Measurements from ENCODE around the gene TREX2.

Gene TREX2

DNA sequence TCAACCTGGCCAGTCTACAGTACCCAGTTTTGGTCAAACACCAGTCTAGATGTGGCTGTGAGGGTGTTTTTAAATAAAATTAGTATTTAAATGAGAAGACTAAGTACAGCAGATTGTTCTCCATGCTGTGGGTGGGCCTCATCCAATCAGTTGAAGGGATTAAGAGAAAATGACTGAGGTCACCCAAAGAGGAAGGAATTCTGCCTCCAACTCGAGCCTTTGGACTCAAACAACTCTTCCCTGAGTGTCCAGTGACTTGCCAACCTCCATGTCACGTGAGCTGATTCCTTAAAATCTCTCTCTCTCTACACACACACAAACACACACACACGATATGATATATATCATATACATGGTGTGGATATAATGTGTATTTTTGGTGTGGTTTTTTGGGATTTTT, 10.0 kb downstream of the TREX2 start:
- no peak for DNase-seq (ENCODE audit: low read depth, low spot score)

DNA sequence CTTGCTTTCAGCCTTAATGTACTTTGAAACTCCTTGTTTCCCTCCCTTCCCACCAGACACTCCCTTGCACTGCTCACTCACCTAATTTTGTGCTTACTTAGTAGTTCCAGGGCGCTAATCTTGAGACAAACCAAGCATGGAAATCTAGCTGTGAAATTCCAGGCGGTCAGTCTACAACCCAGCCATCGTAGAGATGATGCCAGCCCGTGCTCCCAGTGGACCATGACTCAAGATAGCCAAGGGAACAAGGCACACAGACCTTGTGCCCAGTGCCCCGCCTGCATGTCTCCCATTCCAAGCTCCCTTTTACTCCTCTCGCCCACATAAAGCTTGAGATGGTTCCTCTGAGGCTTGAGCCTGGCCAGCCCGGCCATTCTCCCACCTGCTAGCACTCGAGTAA, 11.1 kb downstream of the TREX2 start:
- DNase-seq (ENCODE audit: low read depth, low spot score) = no peak

- DNase-seq (ENCODE audit: low read depth, low spot score) = no peak
These were observed 12.0 kb downstream of the TREX2 start for GRCh38 chrX:153433781-153434285.

DNA sequence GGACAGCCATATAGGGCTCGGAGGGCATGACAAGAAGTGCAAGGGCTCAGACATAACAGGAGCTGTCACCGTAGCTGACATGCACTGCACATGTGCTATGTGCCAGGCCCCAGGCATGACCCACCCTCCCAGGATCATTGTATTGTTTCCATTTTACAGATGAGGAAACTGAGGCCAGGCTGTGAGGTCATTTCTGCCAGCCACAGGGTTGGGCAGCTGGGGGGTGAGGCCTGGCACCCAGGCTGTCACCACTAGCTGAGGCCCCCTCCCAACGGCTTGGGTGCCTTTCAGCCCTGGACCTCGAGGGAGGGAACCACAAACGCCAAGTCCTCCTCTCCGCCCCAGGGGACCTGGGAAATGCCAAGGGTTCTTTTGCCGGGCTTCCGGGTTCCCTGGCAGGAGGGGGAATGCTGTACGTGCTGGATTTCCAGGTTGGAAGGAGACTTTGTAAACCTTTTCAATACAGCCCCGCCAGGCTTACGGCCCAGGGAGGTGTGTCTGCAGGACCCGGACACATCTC, 12.6 kb downstream of the TREX2 start:
- no peak for DNase-seq (ENCODE audit: low read depth, low spot score)

DNA sequence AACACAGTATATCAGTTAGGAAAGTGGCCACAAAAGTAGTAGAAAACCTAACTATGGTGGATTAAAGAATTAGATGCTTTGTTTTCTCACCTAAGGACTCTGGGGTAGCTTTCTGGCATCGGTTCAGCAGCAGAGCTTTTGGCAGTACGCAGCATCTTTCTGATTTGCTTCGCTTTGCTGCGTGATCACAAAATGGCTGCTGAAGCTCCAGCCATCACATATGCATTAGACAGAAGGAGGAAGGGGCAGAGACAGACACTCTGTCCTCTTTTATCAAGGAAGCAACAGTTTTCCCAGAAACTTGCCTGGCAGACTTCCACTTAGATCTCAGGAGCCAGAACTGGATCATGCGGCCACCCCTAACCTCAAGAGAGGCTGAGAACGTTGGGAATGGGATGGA, 15.1 kb downstream of the TREX2 start:
- DNase-seq (ENCODE audit: low read depth, low spot score) = no peak

DNA sequence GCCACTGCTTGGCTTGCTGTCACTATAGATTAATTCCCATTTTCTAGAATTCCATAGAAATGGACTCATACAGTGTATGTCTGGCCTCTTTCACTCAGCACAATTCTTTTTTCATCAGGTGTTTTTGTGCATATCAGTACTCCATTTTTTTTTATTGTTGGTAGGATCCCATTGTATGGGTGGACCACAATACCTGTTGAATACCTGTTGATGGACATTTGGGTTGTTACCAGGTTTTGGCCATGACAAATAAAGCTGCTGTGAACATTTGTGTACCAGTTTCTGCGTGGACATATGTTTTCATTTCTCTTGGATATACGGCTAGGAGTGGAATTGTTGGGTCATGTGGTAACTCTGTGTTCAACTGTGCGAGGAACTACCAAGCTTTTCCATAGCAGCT, 19.7 kb downstream of the TREX2 start:
- no peak for DNase-seq (ENCODE audit: low read depth, low spot score)

DNA sequence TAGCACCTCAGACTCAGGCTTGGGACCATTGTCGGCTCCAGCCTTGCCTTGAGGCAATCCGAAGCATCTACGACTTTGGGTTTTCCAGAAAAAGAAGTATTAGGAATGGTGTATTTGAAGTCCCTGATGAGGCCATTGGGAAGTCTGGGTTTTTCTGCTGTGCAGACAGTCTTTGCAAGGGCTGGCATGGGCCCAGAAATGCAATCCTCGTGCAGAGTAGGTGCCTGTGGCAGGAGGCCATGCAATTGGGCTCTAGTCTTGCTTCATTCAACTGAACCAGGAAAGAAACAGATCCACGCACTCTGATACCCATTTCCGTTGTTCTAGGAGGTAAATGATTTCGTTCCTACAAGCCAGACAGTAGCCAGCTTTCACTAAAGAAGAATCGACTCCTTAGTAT, 22.2 kb downstream of the TREX2 start:
- DNase-seq (ENCODE audit: low read depth, low spot score) = no peak

- DNase-seq (ENCODE audit: low read depth, low spot score) = no peak
These were observed 24.0 kb downstream of the TREX2 start for GRCh38 chrX:153421856-153422255.

DNA sequence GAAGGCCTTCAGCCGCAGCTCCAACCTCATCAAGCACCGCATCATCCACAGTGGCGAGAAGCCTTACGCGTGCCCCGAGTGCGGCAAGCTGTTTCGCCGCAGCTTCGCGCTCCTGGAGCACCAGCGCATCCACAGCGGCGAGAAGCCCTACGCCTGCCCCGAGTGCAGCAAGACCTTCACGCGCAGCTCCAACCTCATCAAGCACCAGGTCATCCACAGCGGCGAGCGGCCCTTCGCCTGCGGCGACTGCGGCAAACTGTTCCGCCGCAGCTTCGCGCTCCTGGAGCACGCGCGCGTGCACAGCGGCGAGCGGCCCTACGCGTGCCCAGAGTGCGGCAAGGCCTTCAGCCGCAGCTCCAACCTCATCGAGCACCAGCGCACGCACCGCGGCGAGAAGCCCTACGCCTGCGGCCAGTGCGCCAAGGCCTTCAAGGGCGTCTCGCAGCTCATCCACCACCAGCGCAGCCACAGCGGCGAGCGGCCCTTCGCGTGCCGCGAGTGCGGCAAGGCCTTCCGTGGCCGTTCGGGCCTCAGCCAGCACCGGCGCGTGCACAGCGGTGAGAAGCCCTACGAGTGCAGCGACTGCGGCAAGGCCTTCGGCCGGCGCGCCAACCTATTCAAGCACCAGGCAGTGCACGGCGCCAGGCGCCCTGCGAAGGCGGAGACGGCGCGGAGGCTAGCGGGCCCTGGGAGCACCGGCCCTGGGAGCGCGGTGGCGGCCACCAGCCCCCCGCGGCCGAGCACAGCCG, 24.8 kb downstream of the TREX2 start:
- DNase-seq (ENCODE audit: low read depth, low spot score) = no peak

DNA sequence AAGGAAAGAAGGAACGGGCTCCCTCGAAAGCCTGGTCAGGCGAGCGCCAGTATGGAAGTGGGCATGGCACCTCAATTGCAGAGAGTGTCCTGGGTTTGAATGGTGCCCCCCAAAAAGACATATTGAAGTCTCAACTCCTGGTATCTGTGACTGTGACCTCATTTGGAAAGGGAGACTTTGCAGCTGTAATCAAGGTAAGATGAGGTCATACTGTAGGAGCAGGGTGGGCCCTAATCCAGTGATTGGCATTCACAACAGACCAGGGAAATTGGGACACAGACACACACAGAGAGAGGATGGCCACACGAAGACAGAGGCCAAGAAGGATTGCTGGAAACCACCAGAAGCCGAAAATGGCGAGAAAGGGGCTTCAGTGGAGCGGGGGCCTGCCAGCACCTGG, 28.2 kb downstream of the TREX2 start:
- no peak for DNase-seq (ENCODE audit: low read depth, low spot score)

- no peak for DNase-seq (ENCODE audit: low read depth, low spot score)
These were observed 28.9 kb downstream of the TREX2 start for GRCh38 chrX:153416781-153417450.

GRCh38 chrX:153414856-153415510, 30.9 kb downstream of the TREX2 start:
- no peak for DNase-seq (ENCODE audit: low read depth, low spot score)

GRCh38 chrX:153413731-153414130, 32.1 kb downstream of the TREX2 start:
- no peak for DNase-seq (ENCODE audit: low read depth, low spot score)

DNA sequence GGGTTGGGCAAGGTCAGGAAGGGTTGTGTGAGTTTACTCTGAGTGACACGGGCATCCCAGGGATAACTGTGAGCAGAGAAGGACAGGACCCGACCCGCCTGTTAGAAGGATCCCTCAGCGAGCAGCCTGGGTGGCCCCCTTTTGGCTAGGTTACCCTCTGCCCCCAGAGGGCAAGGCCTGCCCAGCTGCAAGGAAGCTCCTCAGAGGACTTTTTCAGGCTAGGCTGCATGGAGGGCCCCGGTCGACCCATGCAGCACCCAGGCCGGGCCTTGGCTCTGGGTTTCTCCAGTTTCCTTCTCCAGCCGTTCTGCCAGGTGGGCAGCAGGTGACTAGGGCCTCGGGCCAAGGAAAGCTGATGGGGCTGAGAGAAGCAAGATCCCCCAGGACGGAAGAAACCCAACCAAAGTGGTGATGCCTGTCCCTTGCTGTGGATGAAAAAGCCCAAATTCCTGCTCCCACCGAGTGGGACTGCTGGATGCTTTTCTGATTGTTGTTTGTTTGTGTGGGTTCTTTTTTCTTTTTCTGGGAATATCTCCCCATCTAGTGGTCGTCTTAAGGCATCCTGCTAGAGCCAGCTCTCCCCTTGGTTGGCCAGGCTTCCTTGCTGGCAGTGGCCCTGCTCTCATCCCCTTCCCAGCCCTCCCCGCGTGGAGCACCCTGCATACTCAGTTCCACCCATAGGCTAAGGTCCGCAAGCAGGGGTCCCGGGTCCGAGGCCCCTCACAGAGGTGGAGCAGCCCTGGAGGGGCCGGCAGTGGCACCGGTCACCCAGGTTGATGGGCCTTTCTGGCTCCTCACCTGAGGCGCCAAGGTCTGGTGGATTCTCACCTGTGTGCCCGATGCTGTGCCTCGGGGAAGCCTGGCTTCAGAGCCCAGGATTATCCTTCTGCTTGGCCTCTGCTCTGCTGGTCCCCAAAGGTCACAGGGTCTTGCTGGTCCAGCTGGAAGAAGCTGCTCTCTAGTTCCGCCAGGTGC, 32.8 kb downstream of the TREX2 start:
- no peak for DNase-seq (ENCODE audit: low read depth, low spot score)

GRCh38 chrX:153411988-153412574, 33.8 kb downstream of the TREX2 start:
- no peak for DNase-seq (ENCODE audit: low read depth, low spot score)

GRCh38 chrX:153411255-153411987, 34.4 kb downstream of the TREX2 start, which contains the start of gene ZFP92:
Gene ZFP92 (plus strand): TSS chrX:153411472. CDS start chrX:153418323, 6,851 bp downstream.
- DNase-seq (ENCODE audit: low read depth, low spot score) = no peak

DNA sequence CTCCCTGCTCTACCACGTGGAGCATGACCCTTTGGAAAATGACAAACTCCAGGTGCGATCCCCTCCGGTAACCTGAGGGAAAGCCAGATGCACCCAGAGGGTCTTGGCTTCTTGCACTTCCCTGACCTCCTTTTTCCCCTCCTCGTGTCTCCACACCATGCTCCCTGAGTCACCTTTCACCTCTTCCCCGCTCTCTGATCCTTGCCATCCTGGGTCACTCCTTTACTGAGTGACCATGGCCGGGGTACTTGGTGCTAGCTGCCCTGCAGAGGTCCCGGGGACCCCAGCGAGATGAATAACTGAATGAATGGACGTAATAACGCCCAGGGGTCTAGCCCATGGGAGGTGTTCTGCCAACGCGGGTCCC, 35.0 kb downstream of the TREX2 start:
- DNase-seq (ENCODE audit: low read depth, low spot score) = no peak

DNA sequence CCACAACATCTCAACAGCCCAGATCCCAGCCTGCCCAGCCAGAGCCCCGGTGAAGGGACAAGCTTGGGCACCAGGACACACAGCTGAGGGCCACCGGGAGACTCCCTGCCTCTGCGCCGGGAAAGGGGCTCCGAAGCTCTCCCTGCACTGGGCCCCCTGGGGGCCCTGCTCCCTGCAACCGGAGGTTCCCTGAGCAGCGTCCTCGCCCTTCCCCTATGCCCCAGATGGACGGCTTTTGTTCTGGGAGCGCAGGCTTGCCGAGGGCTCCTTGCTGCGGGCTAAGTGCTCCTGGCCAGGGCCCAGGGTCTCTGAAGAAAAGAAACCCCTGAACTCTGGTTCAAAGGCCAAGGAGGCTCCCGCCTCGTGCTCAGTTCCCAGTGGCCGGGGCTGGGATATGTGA, 35.5 kb downstream of the TREX2 start:
- no peak for DNase-seq (ENCODE audit: low read depth, low spot score)

GRCh38 chrX:153409414-153410101, 36.3 kb downstream of the TREX2 start:
- no peak for DNase-seq (ENCODE audit: low read depth, low spot score)
